HFFc6 (cell line): ENCODE measurements around the gene UBE2L3. TPM values are rescaled to one million over a fixed set of nuclear protein-coding genes. Genes with fewer than 3 reads are reported as not detected.
A peak's percentile ranks its signal among the peaks of the same experiment; 100 is the strongest.
"Not testable (repeated sequence)": the region's sequence is repeated elsewhere in the genome, so short reads cannot be mapped to it uniquely, and the experiment has no call there.

Experiments
- DNase-seq: peaks from one replicate; pipeline ENCODE4 v3.0.0-alpha.2; 2018
- H3K27ac Mint-ChIP-seq: 2 replicates; pipeline ENCODE4 v1.8.0; 2020; ENCODE audit warnings: mild to moderate bottlenecking, mixed read lengths
- H3K27me3 Mint-ChIP-seq: 2 replicates; pipeline ENCODE4 v1.8.0; 2021; ENCODE audit warnings: mild to moderate bottlenecking, moderate library complexity, mixed read lengths; ENCODE audit not compliant: insufficient read depth
- H3K36me3 Mint-ChIP-seq: 2 replicates; pipeline ENCODE4 v1.8.0; 2021; ENCODE audit warnings: low read depth, mixed read lengths
- H3K4me1 Mint-ChIP-seq: 2 replicates; pipeline ENCODE4 v1.8.0; 2020; ENCODE audit warnings: low read depth, mixed read lengths
- H3K4me3 Mint-ChIP-seq: 2 replicates; pipeline ENCODE4 v1.8.0; 2020; ENCODE audit warnings: mild to moderate bottlenecking, moderate library complexity, mixed read lengths
- H3K9me3 Mint-ChIP-seq: 2 replicates; pipeline ENCODE4 v1.8.0; 2020; ENCODE audit warnings: mild to moderate bottlenecking, mixed read lengths
- CTCF ChIP-seq: fragments of 200-600 bp; sonication (generic); IDR thresholded peaks from 2 replicates; pipeline ENCODE4 v1.5.0; 2021; ENCODE audit warnings: antibody characterized with exemption, mild to moderate bottlenecking
- total RNA-seq, 6 experiments: library from RNA; stranded (reverse); fragmentation: NEBNext Ultra II Directional; extraction: Animal tissue kit (Norgen Biotek cat#: 25700); gene quantifications; 2 replicates in 1 of 6; 3 replicates in 5 of 6; pipeline ENCODE4 v1.2.3, GENCODE V29; 2021

Gene UBE2L3
- total RNA-seq, 6 experiments from 2014 or later, result 82.7 to 93.3 (median 88.7) TPM

GRCh38 chr22:21579474-21579851 lies 11.9 kb downstream of the UBE2L3 start:
- no peaks in the 10 kb centered on the region for H3K9me3 Mint-ChIP-seq
- H3K4me3 Mint-ChIP-seq, result no peak overlapping the region
- DNase-seq, result no peak
- H3K36me3 Mint-ChIP-seq, result peaks cover 6% of the 10 kb centered on the region; the same call in 1 of the 2 replicates
- peaks cover 24% of the 10 kb centered on the region for H3K4me1 Mint-ChIP-seq
- no peak for TF ChIP-seq CTCF
- H3K27me3 Mint-ChIP-seq, result no peaks in the 10 kb centered on the region
- no peak overlapping the region for H3K27ac Mint-ChIP-seq

- not testable (repeated sequence) for H3K27ac Mint-ChIP-seq, H3K4me3 Mint-ChIP-seq, H3K36me3 Mint-ChIP-seq, DNase-seq, H3K9me3 Mint-ChIP-seq, H3K27me3 Mint-ChIP-seq
- peaks cover 25% of the 10 kb centered on the region for H3K4me1 Mint-ChIP-seq
Observed at GRCh38 chr22:21580623-21581007, 13.1 kb downstream of the UBE2L3 start.

- H3K27ac Mint-ChIP-seq, H3K27me3 Mint-ChIP-seq, DNase-seq, H3K4me3 Mint-ChIP-seq, H3K9me3 Mint-ChIP-seq: not testable (repeated sequence)
- Mint-ChIP-seq H3K4me1 (peaks cover 27% of the 10 kb centered on the region), H3K36me3 (peaks cover 11% of the 10 kb centered on the region; the same call in 1 of the 2 replicates)
Observed at GRCh38 chr22:21581009-21581713, 13.6 kb downstream of the UBE2L3 start.

GRCh38 chr22:21582801-21583740 lies 15.6 kb downstream of the UBE2L3 start:
- TF ChIP-seq CTCF, result no peak
- Mint-ChIP-seq H3K27me3 (no peaks in the 10 kb centered on the region), H3K4me3 (no peak overlapping the region), H3K27ac (no peak overlapping the region), H3K4me1 (peaks cover 28% of the 10 kb centered on the region), H3K9me3 (no peaks in the 10 kb centered on the region), H3K36me3 (peaks cover 9% of the 10 kb centered on the region; the same call in 1 of the 2 replicates)
- no peak for DNase-seq

- H3K4me1 Mint-ChIP-seq, result peaks cover 33% of the 10 kb centered on the region
- no peak for TF ChIP-seq CTCF
Observed at GRCh38 chr22:21585389-21585788, 17.9 kb downstream of the UBE2L3 start.

GRCh38 chr22:21587803-21588611 lies 20.5 kb downstream of the UBE2L3 start:
- no peak for TF ChIP-seq CTCF
- H3K27me3 Mint-ChIP-seq, result no peaks in the 10 kb centered on the region
- no peaks in the 10 kb centered on the region for H3K9me3 Mint-ChIP-seq
- peak overlapping the region; percentile 76 for H3K27ac Mint-ChIP-seq
- H3K4me1 Mint-ChIP-seq, result peaks cover 45% of the 10 kb centered on the region
- H3K4me3 Mint-ChIP-seq, result peak overlapping the region; percentile 52
- DNase-seq, result peak; percentile 64
- H3K36me3 Mint-ChIP-seq, result peaks cover 15% of the 10 kb centered on the region; the same call in 1 of the 2 replicates

More at GRCh38 chr22:21585389-21585788, 17.9 kb downstream of the UBE2L3 start:
- no peak for DNase-seq
- H3K27ac Mint-ChIP-seq, result no peak overlapping the region
- no peak overlapping the region; the same call in 1 of the 2 replicates for H3K4me3 Mint-ChIP-seq
- H3K36me3 Mint-ChIP-seq, result peaks cover 15% of the 10 kb centered on the region; the same call in 1 of the 2 replicates
- H3K27me3 Mint-ChIP-seq, result no peaks in the 10 kb centered on the region
- no peaks in the 10 kb centered on the region for H3K9me3 Mint-ChIP-seq
